ENCODE measurements around the gene NKAIN1. TPM values are rescaled to one million over a fixed set of nuclear protein-coding genes. Genes with fewer than 3 reads are reported as not detected.

The NKAIN1 gene
- polyA plus RNA-seq, 4 donors: 0.27 to 0.94 TPM; not detected in 2

- Histone ChIP-seq H3K27me3 (ENCODE audit: control insufficient read depth in 3 of 3, insufficient read depth in 3 of 3, low read length in 3 of 3) (no peaks in the 10 kb centered on the region), H3K4me1 (ENCODE audit: control insufficient read depth in 3 of 3, insufficient read depth in 2 of 3, low read depth in 1 of 3, low read length in 2 of 3) (peaks cover 0 to 15% (median 3%) of the 10 kb centered on the region in 3 donors), H3K9me3 (ENCODE audit: control insufficient read depth in 2 of 2, insufficient read depth in 1 of 2, low read depth in 1 of 2, low read length in 1 of 2) (no peaks in the 10 kb centered on the region), H3K27ac (ENCODE audit: low read depth in 1 of 3, low read length in 2 of 3) (no peak overlapping the region), H3K36me3 (ENCODE audit: control insufficient read depth in 3 of 3, insufficient read depth in 2 of 3, low read depth in 1 of 3, low read length in 3 of 3) (no peaks in the 10 kb centered on the region), H3K4me3 (ENCODE audit: low read depth in 1 of 3, low read length in 3 of 3) (no peak overlapping the region)
- WGBS, 3 donors: 61 to 80% (median 76%) methylated on average over 5 of the region's 5 CpGs
- DNase-seq: no peak
- FAIRE-seq: no peak
Observed at GRCh38 chr1:31164291-31164690, 75.4 kb downstream of the NKAIN1 start.

DNA sequence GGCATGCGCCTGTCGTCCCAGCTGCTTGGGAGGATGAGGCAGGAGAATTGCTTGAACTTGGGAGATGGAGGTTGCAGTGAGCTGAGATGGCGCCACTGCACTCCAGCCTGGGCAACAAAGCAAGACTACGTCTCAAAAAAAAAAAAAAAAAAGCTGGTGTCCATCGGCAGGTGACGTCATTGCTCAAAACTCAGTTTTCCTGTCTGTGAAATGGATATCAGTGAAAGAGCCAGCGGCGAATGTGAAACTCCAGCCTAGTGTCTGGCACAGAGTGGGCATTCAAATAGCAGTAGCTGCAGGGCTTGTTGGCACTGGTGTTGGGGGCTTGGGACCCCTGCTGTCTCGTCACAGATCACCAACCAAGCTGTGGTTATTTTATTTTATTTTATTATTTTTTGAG is 75.8 kb downstream of the NKAIN1 start:
- Histone ChIP-seq H3K36me3 (ENCODE audit: control insufficient read depth in 3 of 3, insufficient read depth in 2 of 3, low read depth in 1 of 3, low read length in 3 of 3) (no peaks in the 10 kb centered on the region), H3K27ac (ENCODE audit: low read depth in 1 of 3, low read length in 2 of 3) (no peak overlapping the region), H3K4me3 (ENCODE audit: low read depth in 1 of 3, low read length in 3 of 3) (no peak overlapping the region), H3K9me3 (ENCODE audit: control insufficient read depth in 2 of 2, insufficient read depth in 1 of 2, low read depth in 1 of 2, low read length in 1 of 2) (no peaks in the 10 kb centered on the region), H3K27me3 (ENCODE audit: control insufficient read depth in 3 of 3, insufficient read depth in 3 of 3, low read length in 3 of 3) (no peaks in the 10 kb centered on the region), H3K4me1 (ENCODE audit: control insufficient read depth in 3 of 3, insufficient read depth in 2 of 3, low read depth in 1 of 3, low read length in 2 of 3) (peaks cover 0 to 18% (median 3%) of the 10 kb centered on the region in 3 donors)
- FAIRE-seq (no peak), DNase-seq (no peak)
- 75 to 87% (median 86%) methylated on average over 9 of the region's 9 CpGs for WGBS, 3 donors

GRCh38 chr1:31161571-31161970 is 78.1 kb downstream of the NKAIN1 start:
- Histone ChIP-seq H3K4me1 (ENCODE audit: control insufficient read depth in 3 of 3, insufficient read depth in 2 of 3, low read depth in 1 of 3, low read length in 2 of 3) (peaks cover 0 to 18% (median 3%) of the 10 kb centered on the region in 3 donors), H3K27ac (ENCODE audit: low read depth in 1 of 3, low read length in 2 of 3) (no peak overlapping the region), H3K36me3 (ENCODE audit: control insufficient read depth in 3 of 3, insufficient read depth in 2 of 3, low read depth in 1 of 3, low read length in 3 of 3) (peaks cover 0 to 6% (median 0%) of the 10 kb centered on the region in 3 donors), H3K27me3 (ENCODE audit: control insufficient read depth in 3 of 3, insufficient read depth in 3 of 3, low read length in 3 of 3) (no peaks in the 10 kb centered on the region), H3K9me3 (ENCODE audit: control insufficient read depth in 2 of 2, insufficient read depth in 1 of 2, low read depth in 1 of 2, low read length in 1 of 2) (no peaks in the 10 kb centered on the region), H3K4me3 (ENCODE audit: low read depth in 1 of 3, low read length in 3 of 3) (no peak overlapping the region)
- 86 to 89% (median 88%) methylated on average over 5 of the region's 5 CpGs for WGBS, 3 donors
- no peak for DNase-seq
- no peak for FAIRE-seq

- H3K4me3 ChIP-seq (ENCODE audit: low read depth in 1 of 3, low read length in 3 of 3): no peak overlapping the region
- no peak for FAIRE-seq
Observed at GRCh38 chr1:31159869-31160611, 79.6 kb downstream of the NKAIN1 start.

DNA sequence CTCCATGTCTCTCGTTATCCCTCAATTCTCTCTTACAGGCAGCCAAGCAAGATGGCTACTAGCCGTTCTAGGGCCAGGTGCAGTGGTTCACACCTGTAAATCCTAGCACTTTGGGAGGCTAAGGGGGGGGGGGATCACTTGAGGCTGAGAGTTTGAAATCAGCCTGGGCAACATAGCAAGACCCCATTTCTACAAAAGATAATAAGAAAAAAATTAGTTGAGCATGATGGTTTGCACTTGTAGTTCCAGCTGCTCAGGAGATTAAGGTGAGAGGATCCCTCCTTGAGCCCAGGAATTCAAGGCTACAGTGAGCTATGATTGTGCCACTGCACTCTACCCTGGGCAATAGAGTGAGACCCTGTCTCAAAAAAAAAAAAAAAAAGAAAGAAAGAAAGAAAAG is 80.4 kb downstream of the NKAIN1 start:
- FAIRE-seq: no peak
- H3K4me3 ChIP-seq (ENCODE audit: low read depth in 1 of 3, low read length in 3 of 3): no peak overlapping the region
- WGBS, 3 donors: 90 to 92% (median 91%) methylated on average over 2 of the region's 2 CpGs
- peaks cover 3 to 22% (median 4%) of the 10 kb centered on the region in 3 donors for H3K4me1 ChIP-seq (ENCODE audit: control insufficient read depth in 3 of 3, insufficient read depth in 2 of 3, low read depth in 1 of 3, low read length in 2 of 3)
- no peak overlapping the region for H3K27ac ChIP-seq (ENCODE audit: low read depth in 1 of 3, low read length in 2 of 3)
- no peaks in the 10 kb centered on the region for H3K9me3 ChIP-seq (ENCODE audit: control insufficient read depth in 2 of 2, insufficient read depth in 1 of 2, low read depth in 1 of 2, low read length in 1 of 2)
- peaks cover 0 to 10% (median 0%) of the 10 kb centered on the region in 3 donors for H3K36me3 ChIP-seq (ENCODE audit: control insufficient read depth in 3 of 3, insufficient read depth in 2 of 3, low read depth in 1 of 3, low read length in 3 of 3)
- no peak for DNase-seq
- H3K27me3 ChIP-seq (ENCODE audit: control insufficient read depth in 3 of 3, insufficient read depth in 3 of 3, low read length in 3 of 3): no peaks in the 10 kb centered on the region

More at GRCh38 chr1:31159869-31160611, 79.6 kb downstream of the NKAIN1 start:
- Histone ChIP-seq H3K27ac (ENCODE audit: low read depth in 1 of 3, low read length in 2 of 3) (peak overlapping the region in 1 of 3 donors; percentile 75), H3K36me3 (ENCODE audit: control insufficient read depth in 3 of 3, insufficient read depth in 2 of 3, low read depth in 1 of 3, low read length in 3 of 3) (peaks cover 0 to 10% (median 0%) of the 10 kb centered on the region in 3 donors), H3K4me1 (ENCODE audit: control insufficient read depth in 3 of 3, insufficient read depth in 2 of 3, low read depth in 1 of 3, low read length in 2 of 3) (peaks cover 3 to 22% (median 4%) of the 10 kb centered on the region in 3 donors), H3K9me3 (ENCODE audit: control insufficient read depth in 2 of 2, insufficient read depth in 1 of 2, low read depth in 1 of 2, low read length in 1 of 2) (no peaks in the 10 kb centered on the region), H3K27me3 (ENCODE audit: control insufficient read depth in 3 of 3, insufficient read depth in 3 of 3, low read length in 3 of 3) (no peaks in the 10 kb centered on the region)
- 54 to 68% (median 61%) methylated on average over 9 of the region's 9 CpGs for WGBS, 3 donors
- DNase-seq: peak; percentile 73 to 79

DNA sequence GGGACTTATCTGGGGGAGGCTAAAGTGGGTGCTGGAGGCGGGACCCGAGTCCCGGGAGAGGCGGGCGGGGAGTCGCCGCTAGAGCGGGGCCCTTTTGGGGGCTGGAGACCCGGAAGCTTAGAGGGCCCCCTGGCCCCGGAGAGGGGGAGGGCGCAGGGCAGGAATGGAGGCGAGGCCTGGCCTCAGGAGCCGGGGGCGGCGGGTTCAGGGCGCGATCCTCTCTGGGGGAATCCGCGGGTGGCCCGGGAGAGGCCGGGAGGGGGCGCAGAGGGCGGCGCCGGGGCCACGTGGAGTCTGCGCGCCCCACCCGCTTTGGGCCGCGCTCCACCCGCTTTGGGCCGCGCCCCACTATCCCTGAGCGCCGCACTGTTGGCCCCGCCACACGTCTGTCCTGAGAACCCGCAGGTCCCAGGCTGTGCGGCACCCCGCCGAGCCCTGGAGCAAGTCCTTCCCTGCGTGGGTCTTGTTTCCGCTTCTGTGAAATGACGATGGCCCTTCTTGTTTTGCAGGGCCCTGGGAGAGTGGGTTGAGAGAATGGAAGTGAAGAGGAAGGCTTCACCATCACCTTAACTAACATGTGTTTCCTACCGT is 84.4 kb downstream of the NKAIN1 start:
- Histone ChIP-seq H3K27me3 (ENCODE audit: control insufficient read depth in 3 of 3, insufficient read depth in 3 of 3, low read length in 3 of 3) (no peaks in the 10 kb centered on the region), H3K27ac (ENCODE audit: low read depth in 1 of 3, low read length in 2 of 3) (peak overlapping the region; percentile 85 to 93 (median 91)), H3K9me3 (ENCODE audit: control insufficient read depth in 2 of 2, insufficient read depth in 1 of 2, low read depth in 1 of 2, low read length in 1 of 2) (peaks cover 0 to 7% of the 10 kb centered on the region in 2 donors), H3K36me3 (ENCODE audit: control insufficient read depth in 3 of 3, insufficient read depth in 2 of 3, low read depth in 1 of 3, low read length in 3 of 3) (peaks cover 0 to 10% (median 0%) of the 10 kb centered on the region in 3 donors), H3K4me3 (ENCODE audit: low read depth in 1 of 3, low read length in 3 of 3) (peak overlapping the region; percentile 65 to 75 (median 69)), H3K4me1 (ENCODE audit: control insufficient read depth in 3 of 3, insufficient read depth in 2 of 3, low read depth in 1 of 3, low read length in 2 of 3) (peaks cover 3 to 17% (median 4%) of the 10 kb centered on the region in 3 donors)
- 0 to 1% (median 1%) methylated on average over 27 to 46 of the region's 46 CpGs for WGBS, 3 donors
- peak; percentile 76 to 93 for DNase-seq
- FAIRE-seq: no peak

- Histone ChIP-seq H3K27ac (ENCODE audit: low read depth in 1 of 3, low read length in 2 of 3) (peak overlapping the region; percentile 90 to 98 (median 91)), H3K4me3 (ENCODE audit: low read depth in 1 of 3, low read length in 3 of 3) (peak overlapping the region; percentile 65 to 75 (median 69)), H3K36me3 (ENCODE audit: control insufficient read depth in 3 of 3, insufficient read depth in 2 of 3, low read depth in 1 of 3, low read length in 3 of 3) (peaks cover 0 to 10% (median 0%) of the 10 kb centered on the region in 3 donors), H3K9me3 (ENCODE audit: control insufficient read depth in 2 of 2, insufficient read depth in 1 of 2, low read depth in 1 of 2, low read length in 1 of 2) (peaks cover 0 to 7% of the 10 kb centered on the region in 2 donors), H3K27me3 (ENCODE audit: control insufficient read depth in 3 of 3, insufficient read depth in 3 of 3, low read length in 3 of 3) (no peaks in the 10 kb centered on the region), H3K4me1 (ENCODE audit: control insufficient read depth in 3 of 3, insufficient read depth in 2 of 3, low read depth in 1 of 3, low read length in 2 of 3) (peaks cover 0 to 11% (median 4%) of the 10 kb centered on the region in 3 donors)
- FAIRE-seq (no peak), DNase-seq (peak; percentile 92 to 94)
- 2 to 4% (median 3%) methylated on average over 27 to 50 of the region's 51 CpGs for WGBS, 3 donors
Observed at GRCh38 chr1:31154632-31155215, 85.0 kb downstream of the NKAIN1 start.

DNA sequence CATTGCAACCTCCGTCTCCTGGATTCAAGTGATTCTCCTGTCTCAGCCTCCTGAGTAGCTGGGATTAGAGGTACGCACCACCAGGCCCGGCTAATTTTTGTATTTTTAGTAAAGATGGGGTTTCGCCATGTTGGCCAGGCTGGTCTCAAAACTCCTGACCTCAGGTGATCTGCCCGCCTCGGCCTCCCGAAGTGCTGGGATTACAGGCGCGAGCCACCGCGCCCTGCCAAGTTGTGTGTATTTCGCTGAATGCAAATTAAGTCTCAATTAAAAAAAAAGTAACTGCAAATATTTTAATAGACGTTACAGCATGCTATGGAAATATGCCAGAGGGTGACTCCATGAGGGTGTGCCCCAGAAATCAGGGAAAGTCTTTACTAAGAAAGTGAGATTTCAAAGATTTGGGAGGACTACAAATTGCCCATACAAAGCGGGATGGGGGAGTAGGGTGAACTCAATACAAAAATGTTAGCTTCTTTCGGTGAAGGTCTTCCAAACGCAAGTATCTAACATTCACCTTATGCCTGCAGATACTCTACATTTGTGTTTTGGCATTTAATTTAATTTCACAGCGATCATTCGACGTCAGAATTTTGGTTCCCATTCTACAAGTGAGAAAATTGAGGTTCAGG is 85.6 kb downstream of the NKAIN1 start:
- peaks cover 0 to 7% of the 10 kb centered on the region in 2 donors for H3K9me3 ChIP-seq (ENCODE audit: control insufficient read depth in 2 of 2, insufficient read depth in 1 of 2, low read depth in 1 of 2, low read length in 1 of 2)
- peak overlapping the region in 2 of 3 donors; percentile 65 to 67 for H3K4me3 ChIP-seq (ENCODE audit: low read depth in 1 of 3, low read length in 3 of 3)
- no peak for FAIRE-seq
- H3K4me1 ChIP-seq (ENCODE audit: control insufficient read depth in 3 of 3, insufficient read depth in 2 of 3, low read depth in 1 of 3, low read length in 2 of 3): peaks cover 0 to 5% (median 4%) of the 10 kb centered on the region in 3 donors
- no peak for DNase-seq
- 69 to 73% (median 72%) methylated on average over 19 of the region's 19 CpGs for WGBS, 3 donors
- H3K36me3 ChIP-seq (ENCODE audit: control insufficient read depth in 3 of 3, insufficient read depth in 2 of 3, low read depth in 1 of 3, low read length in 3 of 3): peaks cover 0 to 10% (median 0%) of the 10 kb centered on the region in 3 donors
- H3K27me3 ChIP-seq (ENCODE audit: control insufficient read depth in 3 of 3, insufficient read depth in 3 of 3, low read length in 3 of 3): no peaks in the 10 kb centered on the region
- H3K27ac ChIP-seq (ENCODE audit: low read depth in 1 of 3, low read length in 2 of 3): peak overlapping the region; percentile 79 to 98 (median 90)
